IMR-90 (cell line): ENCODE measurements around the gene GPLD1. TPM values are rescaled to one million over a fixed set of nuclear protein-coding genes. Genes with fewer than 3 reads are reported as not detected.

Experiments
- ATAC-seq: fragments of 200-7000 bp; cut with Tn5 transposase; 2 replicates; pipeline ENCODE4 v1.9.1; 2020; ENCODE audit warnings: low read depth, mild to moderate bottlenecking, moderate library complexity
- BruUV-seq: library from RNA; stranded (reverse); fragments of 400-500 nt; replicated peaks from 2 replicates; lab custom pipeline; 2021; lab: Mats Ljungman, UMichigan
- CTCF ChIA-PET: fragments of 300-600 bp; formaldehyde crosslinking; extraction: SDS; loops from one replicate; lab custom pipeline; 2021; ENCODE audit warnings: antibody characterized with exemption; lab: Yijun Ruan, JAX
- POLR2A ChIA-PET: fragments of 300-600 bp; sonication (Branson Sonifier 250); formaldehyde crosslinking; loops from one replicate; lab custom pipeline; 2022; ENCODE audit warnings: antibody characterized with exemption; ENCODE audit not compliant: unreplicated experiment; lab: Charles Lee
- DNase-seq: peaks from one replicate; pipeline ENCODE4 v3.0.0; 2013
- H2AFZ ChIP-seq: replicated peaks from 2 replicates; pipeline ENCODE3; 2013; ENCODE audit warnings: low read length, mild to moderate bottlenecking; ENCODE audit not compliant: poor library complexity
- H2AK5ac ChIP-seq: 2 replicates; pipeline ENCODE4 v1.6.1; 2013; ENCODE audit warnings: low read depth, low read length, inconsistent platforms
- H2AK9ac ChIP-seq: replicated peaks from 2 replicates; pipeline ENCODE3; 2013; ENCODE audit warnings: mild to moderate bottlenecking, low read depth, low read length, moderate library complexity; ENCODE audit not compliant: poor library complexity
- H2BK120ac ChIP-seq: 2 replicates; pipeline ENCODE4 v1.6.1; 2013; ENCODE audit warnings: low read depth, low read length, inconsistent platforms
- H2BK15ac ChIP-seq: 3 replicates; pipeline ENCODE4 v1.6.1; 2013; ENCODE audit warnings: low read depth, low read length, inconsistent platforms
- H2BK20ac ChIP-seq: 2 replicates; pipeline ENCODE4 v1.6.1; 2013; ENCODE audit warnings: low read depth, mild to moderate bottlenecking, inconsistent platforms, low read length, moderate library complexity
- H2BK5ac ChIP-seq: 2 replicates; pipeline ENCODE4 v1.6.1; 2013; ENCODE audit warnings: mild to moderate bottlenecking, low read depth, low read length, inconsistent platforms; ENCODE audit not compliant: poor library complexity, severe bottlenecking
- H3K14ac ChIP-seq: replicated peaks from 2 replicates; pipeline ENCODE4 v1.6.1; 2013; ENCODE audit warnings: low read depth, low read length, inconsistent platforms
- H3K18ac ChIP-seq: 2 replicates; pipeline ENCODE4 v1.6.1; 2013; ENCODE audit warnings: low read depth, low read length, control low read depth
- H3K23ac ChIP-seq: 2 replicates; pipeline ENCODE4 v1.6.1; 2013; ENCODE audit warnings: low read depth, low read length, inconsistent platforms
- H3K27ac ChIP-seq: 2 replicates; pipeline ENCODE4 v1.5.1; 2013; ENCODE audit warnings: mild to moderate bottlenecking, control low read depth, low read length; ENCODE audit not compliant: insufficient read depth
- H3K27me3 ChIP-seq: 2 replicates; pipeline ENCODE4 v1.6.1; 2013; ENCODE audit warnings: low read length; ENCODE audit not compliant: control insufficient read depth, insufficient read depth
- H3K36me3 ChIP-seq: 2 replicates; pipeline ENCODE4 v1.6.1; 2013; ENCODE audit warnings: low read length, mixed read lengths; ENCODE audit not compliant: control insufficient read depth, insufficient read depth
- H3K4ac ChIP-seq: 2 replicates; pipeline ENCODE4 v1.6.1; 2013; ENCODE audit warnings: low read depth, low read length, inconsistent platforms
- H3K4me1 ChIP-seq: 2 replicates; pipeline ENCODE4 v1.6.1; 2013; ENCODE audit warnings: low read length, mixed read lengths; ENCODE audit not compliant: control insufficient read depth, insufficient read depth
- H3K4me2 ChIP-seq: 2 replicates; pipeline ENCODE4 v1.6.1; 2013; ENCODE audit warnings: low read depth, mild to moderate bottlenecking, control low read depth, low read length, moderate library complexity
- H3K4me3 ChIP-seq: 2 replicates; pipeline ENCODE4 v1.5.1; 2013; ENCODE audit warnings: low read depth, mild to moderate bottlenecking, control low read depth, low read length, moderate library complexity; ENCODE audit not compliant: insufficient read depth
- H3K56ac ChIP-seq: 2 replicates; pipeline ENCODE4 v1.6.1; 2013; ENCODE audit warnings: low read length, inconsistent platforms; ENCODE audit not compliant: insufficient read depth; ENCODE audit errors: extremely low read depth
- H3K79me1 ChIP-seq, 2 experiments: 2 replicates each; pipeline ENCODE4 v1.6.1; 2013; ENCODE audit warnings: low read length in 2 of 2, inconsistent platforms in 1 of 2, low read depth in 1 of 2
- H3K9ac ChIP-seq: 2 replicates; pipeline ENCODE4 v1.6.1; 2013; ENCODE audit warnings: low read depth, low read length, control low read depth
- H3K9me1 ChIP-seq: 2 replicates; pipeline ENCODE4 v1.6.1; 2013; ENCODE audit warnings: low read length, inconsistent platforms; ENCODE audit not compliant: insufficient read depth
- H3K9me3 ChIP-seq: 2 replicates; pipeline ENCODE4 v1.6.1; 2013; ENCODE audit warnings: low read length; ENCODE audit not compliant: control insufficient read depth, insufficient read depth
- H4K20me1 ChIP-seq: 2 replicates; pipeline ENCODE4 v1.6.1; 2013; ENCODE audit warnings: low read length, inconsistent platforms; ENCODE audit not compliant: insufficient read depth
- H4K5ac ChIP-seq: 2 replicates; pipeline ENCODE4 v1.6.1; 2013; ENCODE audit warnings: mild to moderate bottlenecking, low read depth, low read length, control low read depth
- H4K8ac ChIP-seq, 2 experiments: 2 replicates each; pipeline ENCODE4 v1.6.1; 2013; ENCODE audit warnings: low read depth in 2 of 2, low read length in 2 of 2, control low read depth in 1 of 2, inconsistent platforms in 1 of 2
- H4K91ac ChIP-seq: 2 replicates; pipeline ENCODE4 v1.6.1; 2013; ENCODE audit warnings: low read depth, low read length, inconsistent platforms; ENCODE audit not compliant: insufficient read depth
- CEBPB ChIP-seq: IDR thresholded peaks from 2 replicates; pipeline ENCODE4 v1.6.1; 2012; ENCODE audit warnings: low read depth, low read length, improper control_type of control experiment
- CHD1 ChIP-seq: IDR thresholded peaks from 2 replicates; pipeline ENCODE4 v1.6.1; 2012; ENCODE audit warnings: low read depth, low read length, improper control_type of control experiment
- ELK1 ChIP-seq: fragments of 150-350 bp; IDR thresholded peaks from 2 replicates; pipeline ENCODE4 v1.6.1; 2016; ENCODE audit warnings: low read depth, mild to moderate bottlenecking, low read length, moderate library complexity, borderline replicate concordance
- FOS ChIP-seq: fragments of 150-350 bp; IDR thresholded peaks from 2 replicates; pipeline ENCODE4 v1.6.1; 2016; ENCODE audit warnings: low read depth, low read length
- MAFK ChIP-seq: IDR thresholded peaks from 2 replicates; pipeline ENCODE4 v1.6.1; 2012; ENCODE audit warnings: low read depth, low read length, improper control_type of control experiment
- MXI1 ChIP-seq: IDR thresholded peaks from 2 replicates; pipeline ENCODE4 v1.6.1; 2012; ENCODE audit warnings: low read depth, mild to moderate bottlenecking, low read length, moderate library complexity, borderline replicate concordance
- NFE2L2 ChIP-seq: fragments of 150-350 bp; IDR thresholded peaks from 2 replicates; pipeline ENCODE4 v1.6.1; 2016; ENCODE audit warnings: low read depth, mild to moderate bottlenecking, low read length
- POLR2A ChIP-seq: IDR thresholded peaks from 2 replicates; pipeline ENCODE4 v1.6.1; 2012; ENCODE audit warnings: mild to moderate bottlenecking, low read depth, low read length
- RFX5 ChIP-seq: IDR thresholded peaks from 2 replicates; pipeline ENCODE4 v1.8.0; 2012; ENCODE audit warnings: low read depth, mild to moderate bottlenecking, low read length, moderate library complexity
- WGBS, 2 experiments: methylation state at CpG; one replicate each; pipeline versions ENCODE4 v1.1.5 to v1.1.7; 2013; ENCODE audit warnings: missing lambda C conversion rate in 2 of 2; ENCODE audit not compliant: insufficient read length in 1 of 2; ENCODE audit errors: extremely low coverage in 2 of 2; 5-methylcytosine and 5-hydroxymethylcytosine counted together
- dilution Hi-C: fragments of 300-500 bp; cut with HindIII; formaldehyde crosslinking; loops from one replicate; pipeline ENCODE4 v1.14.3; 2018; ENCODE audit warnings: low sequenced_read_pairs; ENCODE audit not compliant: unreplicated experiment
- in situ Hi-C: fragments of 300-500 bp; cut with MboI; formaldehyde crosslinking; loops from 3 replicates; pipeline ENCODE4 v1.14.3; 2019; ENCODE audit warnings: low sequenced_read_pairs, inconsistent platforms, mixed read lengths
- intact Hi-C: fragments of 100-400 bp; cut with micrococcal nuclease; formaldehyde crosslinking; loops from 2 replicates; pipeline ENCODE4 v1.10.0; 2022
- polyA plus RNA-seq, 3 experiments: library from polyadenylated mRNA; depleted of rRNA; stranded (reverse); fragments of >200 nt; gene quantifications; 2 replicates each; pipeline ENCODE4 v1.2.3, GENCODE V29; 2012; ENCODE audit warnings: low replicate concordance in 1 of 3
- total RNA-seq: library from RNA; depleted of rRNA; stranded (reverse); fragments of >200 nt; gene quantifications from 2 replicates; pipeline ENCODE4 v1.2.3, GENCODE V29; 2012
- TF ChIP-seq, protein P1 (sequence below): fragments of 150-350 bp; IDR thresholded peaks from 2 replicates; pipeline ENCODE4 v1.6.1; 2017; ENCODE audit warnings: mild to moderate bottlenecking, antibody characterized with exemption, low read length, low read depth

GPLD1 gene
- total and polyA plus RNA-seq, 2 of the 4 experiments (the other 2 are of a cell fraction): 0.05 to 0.18 TPM

DNA sequence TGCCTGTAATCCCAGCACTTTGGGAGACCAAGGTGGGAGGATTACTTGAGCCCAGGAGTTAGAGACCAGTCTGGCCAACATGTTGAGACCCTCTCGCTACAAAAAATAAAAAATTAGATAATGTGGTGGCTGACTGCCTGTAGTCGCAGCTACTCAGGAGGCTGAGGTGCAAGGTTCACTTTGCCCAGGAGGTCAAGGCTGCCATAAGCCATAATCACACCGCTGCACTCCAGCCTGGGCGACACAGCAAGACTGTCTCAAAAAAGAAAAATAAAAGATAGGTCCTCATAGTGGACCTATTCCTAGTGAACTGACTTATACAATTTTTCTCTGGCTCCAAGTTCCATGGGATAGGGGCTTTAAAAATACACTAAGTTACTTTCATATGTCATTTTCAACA, 44.8 kb downstream of the GPLD1 start:
- CTCF ChIA-PET: no interaction called here

More for the DNA sequence above, 44.8 kb downstream of the GPLD1 start:
- no TSS peak for BruUV-seq
- no peak overlapping the region for H3K56ac ChIP-seq
- no peak overlapping the region for H2BK20ac ChIP-seq
- no peak overlapping the region for H3K27ac ChIP-seq
- H2BK15ac ChIP-seq: no peak overlapping the region
- no peak overlapping the region for H2AK5ac ChIP-seq
- no peak overlapping the region for H3K4ac ChIP-seq
- H3K9ac ChIP-seq: no peak overlapping the region
- no peak overlapping the region for H3K4me2 ChIP-seq
- DNase-seq (no peak), ATAC-seq (no peak)
- no CpG with 5 or more reads among the region's 4 CpGs for WGBS, 2 experiments
- TF ChIP-seq RFX5: no peak
- TF ChIP-seq, protein P1, sequence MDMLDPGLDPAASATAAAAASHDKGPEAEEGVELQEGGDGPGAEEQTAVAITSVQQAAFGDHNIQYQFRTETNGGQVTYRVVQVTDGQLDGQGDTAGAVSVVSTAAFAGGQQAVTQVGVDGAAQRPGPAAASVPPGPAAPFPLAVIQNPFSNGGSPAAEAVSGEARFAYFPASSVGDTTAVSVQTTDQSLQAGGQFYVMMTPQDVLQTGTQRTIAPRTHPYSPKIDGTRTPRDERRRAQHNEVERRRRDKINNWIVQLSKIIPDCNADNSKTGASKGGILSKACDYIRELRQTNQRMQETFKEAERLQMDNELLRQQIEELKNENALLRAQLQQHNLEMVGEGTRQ: no peak
- no peak for TF ChIP-seq CEBPB
- no peak for TF ChIP-seq MXI1
- TF ChIP-seq CHD1: no peak
- no peak for TF ChIP-seq ELK1
- TF ChIP-seq POLR2A: no peak
- TF ChIP-seq MAFK: no peak
- no peak for TF ChIP-seq NFE2L2
- TF ChIP-seq FOS: no peak
- no peak overlapping the region for H2BK120ac ChIP-seq
- H3K4me1 ChIP-seq: no peaks in the 10 kb centered on the region
- no peak overlapping the region for H3K14ac ChIP-seq
- H4K5ac ChIP-seq: no peak overlapping the region
- H4K20me1 ChIP-seq: no peaks in the 10 kb centered on the region
- no peak overlapping the region for H4K91ac ChIP-seq
- intact Hi-C loops: no loop called here
- H3K27me3 ChIP-seq: peaks cover 3% of the 10 kb centered on the region
- no peak overlapping the region for H4K8ac ChIP-seq
- H2AK9ac ChIP-seq: no peak overlapping the region
- H3K4me3 ChIP-seq: no peak overlapping the region
- H3K9me3 ChIP-seq: no peaks in the 10 kb centered on the region
- H3K79me1 ChIP-seq: no peaks in the 10 kb centered on the region
- H2BK5ac ChIP-seq: no peak overlapping the region
- H3K36me3 ChIP-seq: no peaks in the 10 kb centered on the region
- in situ Hi-C loops: no loop called here
- POLR2A ChIA-PET: no interaction called here
- H2AFZ ChIP-seq: no peak overlapping the region
- no peak overlapping the region for H3K18ac ChIP-seq
- dilution Hi-C loops: no loop called here
- H3K9me1 ChIP-seq: no peaks in the 10 kb centered on the region
- H3K23ac ChIP-seq: no peak overlapping the region
